SK-N-SH (cell line): ENCODE results near the gene GPR17. TPM values are rescaled to one million over a fixed set of nuclear protein-coding genes. Genes with fewer than 3 reads are reported as not detected.

Experiments
- CTCF ChIA-PET: fragments of 300-600, 350-600 bp; formaldehyde crosslinking; extraction: SDS; loops from one replicate; lab custom pipeline; 2021; lab: Yijun Ruan, JAX
- POLR2A ChIA-PET: fragments of 350-600 bp; sonication (Branson Sonifier 250); formaldehyde crosslinking; extraction: SDS; loops from one replicate; lab custom pipeline; 2020; ENCODE audit warnings: antibody characterized with exemption, inconsistent platforms; lab: Yijun Ruan, JAX
- DNase-seq: peaks from one replicate; pipeline ENCODE4 v3.0.0; 2012
- H2AFZ ChIP-seq: fragments of 200-600 bp; sonication (generic); 2 replicates; pipeline ENCODE4 v1.8.1; 2016; ENCODE audit warnings: antibody characterized with exemption, mild to moderate bottlenecking, low read depth
- H3F3A ChIP-seq: fragments of 200-600 bp; sonication (generic); replicated peaks from 2 replicates; pipeline ENCODE3; 2016; ENCODE audit warnings: antibody characterized with exemption, mild to moderate bottlenecking; ENCODE audit not compliant: insufficient read depth
- H3K27ac ChIP-seq, 2 experiments: fragments of 200-500 bp in 1 of 2; fragments of 200-600 bp in 1 of 2; sonication (Bioruptor generic) in 1 of 2; sonication (generic), shearing (Covaris generic) in 1 of 2; 2 replicates each; pipeline versions ENCODE4 v1.5.1 to v1.6.1; 2014 to 2016; ENCODE audit warnings: low read depth in 2 of 2, inconsistent platforms in 1 of 2, low read length in 1 of 2, mild to moderate bottlenecking in 1 of 2, mixed read lengths in 1 of 2
- H3K27me3 ChIP-seq: fragments of 200-600 bp; sonication (generic), shearing (Covaris generic); 2 replicates; pipeline ENCODE4 v1.6.1; 2016; ENCODE audit warnings: mixed run types; ENCODE audit not compliant: insufficient read depth
- H3K36me3 ChIP-seq, 2 experiments: fragments of 200-500 bp in 1 of 2; fragments of 200-600 bp in 1 of 2; sonication (Bioruptor generic) in 1 of 2; sonication (generic) in 1 of 2; replicated peaks in 1 of 2; 2 replicates each; pipeline versions ENCODE3 to v1.5.1; 2014 to 2016; ENCODE audit warnings: low read length in 1 of 2, mild to moderate bottlenecking in 1 of 2; ENCODE audit not compliant: insufficient read depth in 2 of 2, control insufficient read depth in 1 of 2
- H3K4me1 ChIP-seq, 2 experiments: fragments of 200-500 bp in 1 of 2; fragments of 200-600 bp in 1 of 2; sonication (Bioruptor generic) in 1 of 2; sonication (generic), shearing (Covaris generic) in 1 of 2; 2 replicates each; pipeline versions ENCODE4 v1.5.1 to v1.6.1; 2014 to 2016; ENCODE audit warnings: low read depth in 1 of 2, low read length in 1 of 2, mixed run types in 1 of 2; ENCODE audit not compliant: insufficient read depth in 2 of 2, control insufficient read depth in 1 of 2
- H3K4me2 ChIP-seq: fragments of 200-600 bp; sonication (generic), shearing (Covaris generic); 2 replicates; pipeline ENCODE4 v1.6.1; 2017; ENCODE audit warnings: mixed run types
- H3K4me3 ChIP-seq, 2 experiments: fragments of 200-500 bp in 1 of 2; fragments of 200-600 bp in 1 of 2; sonication (Bioruptor generic) in 1 of 2; sonication (generic), shearing (Covaris generic) in 1 of 2; 2 replicates each; pipeline versions ENCODE4 v1.5.1 to v1.8.1; 2014 to 2016; ENCODE audit warnings: low read depth in 2 of 2, inconsistent platforms in 1 of 2, low read length in 1 of 2, mild to moderate bottlenecking in 1 of 2, mixed read lengths in 1 of 2, moderate library complexity in 1 of 2
- H3K79me2 ChIP-seq: fragments of 200-600 bp; sonication (generic); 2 replicates; pipeline ENCODE4 v1.8.1; 2017; ENCODE audit warnings: mild to moderate bottlenecking; ENCODE audit not compliant: insufficient read depth
- H3K9ac ChIP-seq: fragments of 200-600 bp; sonication (generic); 2 replicates; pipeline ENCODE4 v1.6.1; 2017; ENCODE audit warnings: mixed run types
- H3K9me2 ChIP-seq: fragments of 200-600 bp; sonication (generic); 2 replicates; pipeline ENCODE4 v1.6.1; 2017; ENCODE audit warnings: mixed run types
- H3K9me3 ChIP-seq: fragments of 200-600 bp; sonication (generic); 2 replicates; pipeline ENCODE4 v1.6.1; 2017; ENCODE audit warnings: mixed run types, mild to moderate bottlenecking, moderate library complexity
- H4K20me1 ChIP-seq: fragments of 200-600 bp; sonication (generic); 2 replicates; pipeline ENCODE4 v1.6.1; 2017; ENCODE audit warnings: mild to moderate bottlenecking, mixed run types; ENCODE audit not compliant: insufficient read depth
- CHD2 ChIP-seq: fragments of 150-350 bp; IDR thresholded peaks from 2 replicates; pipeline ENCODE4 v1.6.1; 2018; ENCODE audit warnings: low read length; ENCODE audit not compliant: partially characterized antibody
- EP300 ChIP-seq, 2 experiments: IDR thresholded peaks; 2 replicates each; pipeline versions ENCODE4 v1.4.0 to v1.6.1; 2012; ENCODE audit warnings: borderline replicate concordance in 1 of 2, low read depth in 1 of 2, low read length in 1 of 2
- FOSL2 ChIP-seq: IDR thresholded peaks from 2 replicates; pipeline ENCODE4 v1.4.0; 2012; ENCODE audit warnings: low read depth, mild to moderate bottlenecking, moderate library complexity, borderline replicate concordance
- GABPA ChIP-seq: IDR thresholded peaks from 2 replicates; pipeline ENCODE4 v1.4.0; 2012; ENCODE audit warnings: low read depth, mild to moderate bottlenecking
- MXI1 ChIP-seq: IDR thresholded peaks from 2 replicates; pipeline ENCODE4 v1.6.1; 2012; ENCODE audit warnings: mild to moderate bottlenecking, low read depth, low read length, improper control_type of control experiment
- RCOR1 ChIP-seq: fragments of 150-350 bp; IDR thresholded peaks from 2 replicates; pipeline ENCODE4 v1.6.1; 2017; ENCODE audit warnings: antibody characterized with exemption, low read length
- RXRA ChIP-seq: IDR thresholded peaks from 2 replicates; pipeline ENCODE4 v1.4.0; 2012; ENCODE audit warnings: low read depth, mild to moderate bottlenecking, borderline replicate concordance
- WGBS: methylation state at CpG from one replicate; pipeline ENCODE4 v1.1.6; 2017; ENCODE audit warnings: low lambda C conversion rate; 5-methylcytosine and 5-hydroxymethylcytosine counted together
- polyA plus RNA-seq, 3 experiments: library from polyadenylated mRNA; depleted of rRNA; stranded (reverse); fragments of >200 nt; gene quantifications; 2 replicates each; pipeline ENCODE4 v1.2.3, GENCODE V29; 2012
- TF ChIP-seq, protein P1 (sequence below): fragments of 150-350 bp; IDR thresholded peaks from 2 replicates; pipeline ENCODE4 v1.6.1; 2017; ENCODE audit warnings: antibody characterized with exemption, low read length, low read depth, borderline replicate concordance
- TF ChIP-seq, protein P2 (sequence below): fragments of 150-350 bp; IDR thresholded peaks from 2 replicates; pipeline ENCODE4 v1.6.1; 2016; ENCODE audit warnings: mild to moderate bottlenecking, low read depth, low read length
- TF ChIP-seq, protein P3 (sequence below): IDR thresholded peaks from 2 replicates; pipeline ENCODE4 v1.4.0; 2012; ENCODE audit warnings: low read depth
- TF ChIP-seq, protein P4 (sequence below): IDR thresholded peaks from 2 replicates; pipeline ENCODE4 v1.4.0; 2012; ENCODE audit warnings: low read depth, borderline replicate concordance
- TF ChIP-seq, protein P5 (sequence below): IDR thresholded peaks from 2 replicates; pipeline ENCODE4; 2012

The GPR17 gene
- polyA plus RNA-seq, 1 of the 3 experiments (the other 2 are of a cell fraction), result 0.03 TPM

DNA sequence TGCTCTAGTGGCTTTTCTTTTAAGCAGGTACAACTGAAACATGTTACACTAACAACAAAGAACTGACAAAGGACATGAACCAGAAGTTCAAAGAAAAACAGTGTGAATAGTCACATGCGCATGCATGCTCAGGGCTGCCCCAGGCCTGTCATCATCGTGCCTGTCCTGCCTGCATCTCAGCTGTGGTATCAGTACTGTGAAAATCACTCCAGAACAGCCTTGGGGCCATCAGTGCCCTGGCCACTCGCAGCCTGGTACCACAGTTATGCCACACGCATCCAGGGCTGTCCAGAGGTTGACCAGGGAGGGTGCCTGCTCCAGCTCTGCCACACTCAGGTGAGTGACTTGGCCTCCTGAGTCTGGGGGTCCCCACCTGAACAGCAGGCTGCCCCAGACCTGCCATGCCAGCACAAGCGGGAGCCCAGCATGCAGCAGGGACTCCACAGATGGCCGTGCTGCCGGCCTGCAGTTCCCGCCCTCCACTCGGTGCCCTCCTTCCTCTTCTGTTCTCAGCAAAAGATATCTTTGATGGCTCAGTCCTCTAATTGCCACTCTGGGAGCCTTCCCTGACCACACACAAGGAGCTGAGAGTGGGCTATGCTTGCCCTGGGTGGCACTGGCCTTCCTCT lies 17.1 kb downstream of the GPR17 start:
- WGBS, result 77% methylated on average over 8 of the region's 9 CpGs
- POLR2A ChIA-PET, result interaction anchor here (1.5 to 1.8 kb wide), 2 partner anchors 10 to 12 kb away, joined by 6 read pairs; partner anchors contain the start of gene LIMS2
- Histone ChIP-seq H3K4me3 (no peak overlapping the region), H3K79me2 (0 out of 2 replicates have a peak, but pooled peaks cover 3% of the 10 kb centered on the region), H3K9me3 (no peaks in the 10 kb centered on the region), H3K9me2 (no peaks in the 10 kb centered on the region), H3K4me2 (no peak overlapping the region)
- DNase-seq, result peak; percentile 79
- TF ChIP-seq CHD2 (no peak), EP300 (IDR thresholded peaks at IDR 0.05; ENCODE audit: borderline replicate concordance in 1 of 2, low read depth in 1 of 2, low read length in 1 of 2) (peak in 1 of 2 experiments; percentile 50; a peak in 2 of 4 replicates), RCOR1 (peak; percentile 44; the same call in 1 of the 2 replicates), RXRA (no peak), MXI1 (peak; percentile 72; the same call in 1 of the 2 replicates), GABPA (no peak), FOSL2 (no peak)
- TF ChIP-seq, protein P1, sequence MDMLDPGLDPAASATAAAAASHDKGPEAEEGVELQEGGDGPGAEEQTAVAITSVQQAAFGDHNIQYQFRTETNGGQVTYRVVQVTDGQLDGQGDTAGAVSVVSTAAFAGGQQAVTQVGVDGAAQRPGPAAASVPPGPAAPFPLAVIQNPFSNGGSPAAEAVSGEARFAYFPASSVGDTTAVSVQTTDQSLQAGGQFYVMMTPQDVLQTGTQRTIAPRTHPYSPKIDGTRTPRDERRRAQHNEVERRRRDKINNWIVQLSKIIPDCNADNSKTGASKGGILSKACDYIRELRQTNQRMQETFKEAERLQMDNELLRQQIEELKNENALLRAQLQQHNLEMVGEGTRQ, result no peak
- TF ChIP-seq, protein P2, sequence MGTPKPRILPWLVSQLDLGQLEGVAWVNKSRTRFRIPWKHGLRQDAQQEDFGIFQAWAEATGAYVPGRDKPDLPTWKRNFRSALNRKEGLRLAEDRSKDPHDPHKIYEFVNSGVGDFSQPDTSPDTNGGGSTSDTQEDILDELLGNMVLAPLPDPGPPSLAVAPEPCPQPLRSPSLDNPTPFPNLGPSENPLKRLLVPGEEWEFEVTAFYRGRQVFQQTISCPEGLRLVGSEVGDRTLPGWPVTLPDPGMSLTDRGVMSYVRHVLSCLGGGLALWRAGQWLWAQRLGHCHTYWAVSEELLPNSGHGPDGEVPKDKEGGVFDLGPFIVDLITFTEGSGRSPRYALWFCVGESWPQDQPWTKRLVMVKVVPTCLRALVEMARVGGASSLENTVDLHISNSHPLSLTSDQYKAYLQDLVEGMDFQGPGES, result no peak
- TF ChIP-seq, protein P3, sequence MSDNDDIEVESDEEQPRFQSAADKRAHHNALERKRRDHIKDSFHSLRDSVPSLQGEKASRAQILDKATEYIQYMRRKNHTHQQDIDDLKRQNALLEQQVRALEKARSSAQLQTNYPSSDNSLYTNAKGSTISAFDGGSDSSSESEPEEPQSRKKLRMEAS, result no peak
- TF ChIP-seq, protein P4, sequence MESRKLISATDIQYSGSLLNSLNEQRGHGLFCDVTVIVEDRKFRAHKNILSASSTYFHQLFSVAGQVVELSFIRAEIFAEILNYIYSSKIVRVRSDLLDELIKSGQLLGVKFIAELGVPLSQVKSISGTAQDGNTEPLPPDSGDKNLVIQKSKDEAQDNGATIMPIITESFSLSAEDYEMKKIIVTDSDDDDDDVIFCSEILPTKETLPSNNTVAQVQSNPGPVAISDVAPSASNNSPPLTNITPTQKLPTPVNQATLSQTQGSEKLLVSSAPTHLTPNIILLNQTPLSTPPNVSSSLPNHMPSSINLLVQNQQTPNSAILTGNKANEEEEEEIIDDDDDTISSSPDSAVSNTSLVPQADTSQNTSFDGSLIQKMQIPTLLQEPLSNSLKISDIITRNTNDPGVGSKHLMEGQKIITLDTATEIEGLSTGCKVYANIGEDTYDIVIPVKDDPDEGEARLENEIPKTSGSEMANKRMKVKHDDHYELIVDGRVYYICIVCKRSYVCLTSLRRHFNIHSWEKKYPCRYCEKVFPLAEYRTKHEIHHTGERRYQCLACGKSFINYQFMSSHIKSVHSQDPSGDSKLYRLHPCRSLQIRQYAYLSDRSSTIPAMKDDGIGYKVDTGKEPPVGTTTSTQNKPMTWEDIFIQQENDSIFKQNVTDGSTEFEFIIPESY, result no peak
- TF ChIP-seq, protein P5, sequence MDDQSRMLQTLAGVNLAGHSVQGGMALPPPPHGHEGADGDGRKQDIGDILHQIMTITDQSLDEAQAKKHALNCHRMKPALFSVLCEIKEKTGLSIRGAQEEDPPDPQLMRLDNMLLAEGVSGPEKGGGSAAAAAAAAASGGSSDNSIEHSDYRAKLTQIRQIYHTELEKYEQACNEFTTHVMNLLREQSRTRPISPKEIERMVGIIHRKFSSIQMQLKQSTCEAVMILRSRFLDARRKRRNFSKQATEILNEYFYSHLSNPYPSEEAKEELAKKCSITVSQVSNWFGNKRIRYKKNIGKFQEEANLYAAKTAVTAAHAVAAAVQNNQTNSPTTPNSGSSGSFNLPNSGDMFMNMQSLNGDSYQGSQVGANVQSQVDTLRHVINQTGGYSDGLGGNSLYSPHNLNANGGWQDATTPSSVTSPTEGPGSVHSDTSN, result no peak
- TF ChIP-seq, all 33 proteins: peak for 3
- no peaks in the 10 kb centered on the region for H3K36me3 ChIP-seq
- no peak overlapping the region for H2AFZ ChIP-seq
- H3K27me3 ChIP-seq, result no peaks in the 10 kb centered on the region
- H3K4me1 ChIP-seq, result peaks cover 0 to 21% of the 10 kb centered on the region in 2 experiments; a peak in 1 of 4 replicates
- no peaks in the 10 kb centered on the region for H4K20me1 ChIP-seq
- CTCF ChIA-PET, result interaction anchor here (0.5 to 1.9 kb wide), 6 partner anchors 11 to 309 kb away, joined by 3 to 11 read pairs (median 4); no protein-coding TSS in a partner anchor
- no peak overlapping the region for H3K9ac ChIP-seq
- peak overlapping the region in 1 of 2 experiments; percentile 34; a peak in 1 of 4 replicates for H3K27ac ChIP-seq
- H3F3A ChIP-seq, result no peaks in the 10 kb centered on the region
